ENCODE data around the gene RAB8B. TPM values are rescaled to one million over a fixed set of nuclear protein-coding genes. Genes with fewer than 3 reads are reported as not detected.

Gene RAB8B
- total RNA-seq, 1 experiment from 2014 or later, result 33.8 TPM

DNA sequence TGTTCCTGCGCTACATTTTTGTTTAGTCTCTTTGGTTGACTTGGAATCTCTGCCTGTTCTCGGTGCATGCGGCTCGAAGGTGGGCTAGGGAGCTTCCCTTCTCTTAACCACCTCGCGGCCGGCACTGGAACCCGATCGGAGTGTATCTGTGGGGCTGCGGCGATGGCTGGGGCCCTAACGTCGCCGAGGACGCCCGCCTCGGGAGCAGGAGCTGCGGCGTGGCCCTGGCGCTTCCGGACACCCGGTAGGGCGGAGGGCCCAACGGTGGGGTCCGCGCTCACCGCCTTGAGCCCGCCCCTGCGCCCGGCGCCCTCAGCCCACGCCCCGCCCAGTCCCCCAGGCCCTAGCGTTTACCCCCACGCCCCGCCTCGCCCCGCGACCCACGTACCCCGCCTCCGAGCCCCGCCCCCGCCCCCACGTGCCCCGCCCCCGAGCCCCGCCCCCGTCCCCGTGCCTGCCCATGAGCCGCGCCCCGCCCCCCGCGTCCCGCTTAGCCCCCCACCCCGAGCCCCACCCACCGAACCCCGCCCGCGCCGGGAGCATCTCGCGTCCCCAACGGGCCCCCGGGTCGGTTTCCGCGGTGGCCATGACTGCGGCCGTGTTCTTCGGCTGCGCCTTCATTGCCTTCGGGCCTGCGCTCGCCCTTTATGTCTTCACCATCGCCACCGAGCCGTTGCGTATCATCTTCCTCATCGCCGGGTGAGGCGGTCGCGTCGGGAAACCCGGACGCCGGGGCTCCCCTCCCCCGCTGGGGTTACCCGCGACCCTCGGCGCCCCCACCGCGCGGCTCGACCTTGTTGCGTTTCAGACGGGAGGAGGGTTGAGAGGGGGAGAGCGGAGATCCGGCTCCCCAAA is 87.9 kb downstream of the RAB8B start, which contains the start of gene APH1B:
Gene APH1B, plus strand, starts transcription at position 568 of the 855 bp plus-strand sequence. Its CDS starts 19 bp downstream, at position 587.
- no peak within 1 kb of the TSS for H4K91ac ChIP-seq (ENCODE audit: insufficient read length, low read depth, low read length)
- H4K8ac ChIP-seq (replicated peaks; ENCODE audit: insufficient read length, low read depth, low read length), result no peak within 1 kb of the TSS
- H3K27me3 ChIP-seq (ENCODE audit: insufficient read depth, low read length), result no peaks in the 10 kb centered on the region
- Mint-ChIP-seq H3K4me1 (peaks cover 23% of the 10 kb centered on the region in 2 experiments), H3K4me3 (peak within 1 kb of the TSS; percentile 81 to 93), H3K36me3 (ENCODE audit: insufficient read depth in 1 of 3, low read depth in 3 of 3) (peaks cover 8 to 23% (median 17%) of the 10 kb centered on the region in 3 experiments), H3K27ac (peak within 1 kb of the TSS in 1 of 3 experiments; percentile 87; a peak in 3 of 7 replicates), H3K9me3 (peaks cover 13% of the 10 kb centered on the region in 2 experiments), H3K27me3 (ENCODE audit: low read depth) (peaks cover 6% of the 10 kb centered on the region)
- H4K5ac ChIP-seq (ENCODE audit: insufficient read length, low read depth, low read length), result no peak within 1 kb of the TSS
- no peak within 1 kb of the TSS for H2BK20ac ChIP-seq (ENCODE audit: low read depth, low read length, poor library complexity, severe bottlenecking)
- H2AK5ac ChIP-seq (ENCODE audit: insufficient read length, low read length), result no peak within 1 kb of the TSS
- no peak within 1 kb of the TSS for H2BK5ac ChIP-seq (ENCODE audit: insufficient read length, low read length)
- no peak within 1 kb of the TSS for H2BK120ac ChIP-seq (ENCODE audit: low read depth, low read length, poor library complexity, severe bottlenecking)
- H2AFZ ChIP-seq (ENCODE audit: low read length), result peak within 1 kb of the TSS; percentile 50
- no peaks in the 10 kb centered on the region for H4K20me1 ChIP-seq (ENCODE audit: control insufficient read depth, insufficient read depth, insufficient read length)
- H3K14ac ChIP-seq (ENCODE audit: insufficient read depth, low read length), result peak within 1 kb of the TSS; percentile 38
- H3K79me2 ChIP-seq (ENCODE audit: insufficient read depth, low read length), result no peaks in the 10 kb centered on the region
- H3K18ac ChIP-seq (ENCODE audit: insufficient read length, low read depth, low read length), result peak within 1 kb of the TSS; percentile 78
- H3K4me1 ChIP-seq (ENCODE audit: insufficient read depth, low read length), result peaks cover 2% of the 10 kb centered on the region; the same call in 1 of the 2 replicates
- no peak within 1 kb of the TSS for H3K23ac ChIP-seq (ENCODE audit: insufficient read length, low read depth, low read length)
- H3K23me2 ChIP-seq (ENCODE audit: insufficient read length, low read depth, low read length, poor library complexity, severe bottlenecking), result peaks cover 13% of the 10 kb centered on the region
- DNase-seq, result peak; percentile 84
- H2BK15ac ChIP-seq (ENCODE audit: low read depth, low read length), result no peak within 1 kb of the TSS
- H3K79me1 ChIP-seq (ENCODE audit: insufficient read depth, low read depth, low read length, poor library complexity, severe bottlenecking), result no peaks in the 10 kb centered on the region
- H3K9ac ChIP-seq (ENCODE audit: extremely low read depth, insufficient read length, low read length), result peak within 1 kb of the TSS; percentile 56
- no peak within 1 kb of the TSS for H3K27ac ChIP-seq (ENCODE audit: insufficient read length, low read depth, low read length)
- peak within 1 kb of the TSS; percentile 66 for H2BK12ac ChIP-seq (ENCODE audit: insufficient read length, low read depth, low read length)
- no peaks in the 10 kb centered on the region for H3K9me3 ChIP-seq (ENCODE audit: control insufficient read depth, low read depth, low read length)
- TF ChIP-seq, protein P1, sequence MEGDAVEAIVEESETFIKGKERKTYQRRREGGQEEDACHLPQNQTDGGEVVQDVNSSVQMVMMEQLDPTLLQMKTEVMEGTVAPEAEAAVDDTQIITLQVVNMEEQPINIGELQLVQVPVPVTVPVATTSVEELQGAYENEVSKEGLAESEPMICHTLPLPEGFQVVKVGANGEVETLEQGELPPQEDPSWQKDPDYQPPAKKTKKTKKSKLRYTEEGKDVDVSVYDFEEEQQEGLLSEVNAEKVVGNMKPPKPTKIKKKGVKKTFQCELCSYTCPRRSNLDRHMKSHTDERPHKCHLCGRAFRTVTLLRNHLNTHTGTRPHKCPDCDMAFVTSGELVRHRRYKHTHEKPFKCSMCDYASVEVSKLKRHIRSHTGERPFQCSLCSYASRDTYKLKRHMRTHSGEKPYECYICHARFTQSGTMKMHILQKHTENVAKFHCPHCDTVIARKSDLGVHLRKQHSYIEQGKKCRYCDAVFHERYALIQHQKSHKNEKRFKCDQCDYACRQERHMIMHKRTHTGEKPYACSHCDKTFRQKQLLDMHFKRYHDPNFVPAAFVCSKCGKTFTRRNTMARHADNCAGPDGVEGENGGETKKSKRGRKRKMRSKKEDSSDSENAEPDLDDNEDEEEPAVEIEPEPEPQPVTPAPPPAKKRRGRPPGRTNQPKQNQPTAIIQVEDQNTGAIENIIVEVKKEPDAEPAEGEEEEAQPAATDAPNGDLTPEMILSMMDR (conservative IDR thresholded peaks at IDR 0.05), result peak; percentile 22; the same call in 1 of the 3 replicates
- H3T11ph ChIP-seq (ENCODE audit: low read length), result no peak within 1 kb of the TSS
- no CpG with 5 or more reads among the region's 102 CpGs for WGBS (ENCODE audit: extremely low coverage, insufficient read length, low lambda C conversion rate)
- H3K56ac ChIP-seq (ENCODE audit: insufficient read length, low read depth, low read length), result no peak within 1 kb of the TSS
- H3K4me2 ChIP-seq (ENCODE audit: insufficient read depth, insufficient read length, low read length), result peak within 1 kb of the TSS; percentile 99
- H3K4ac ChIP-seq (ENCODE audit: low read depth, low read length), result no peak within 1 kb of the TSS

Measured in H9 (cell line).